NB4 (cell line): Measurements from ENCODE around the gene SVIL.

Source experiments
- MYC ChIP-seq: IDR thresholded peaks from 2 replicates; pipeline ENCODE4 v1.6.1; 2011; ENCODE audit warnings: low read depth, low read length
- POLR2A ChIP-seq: IDR thresholded peaks from 2 replicates; pipeline ENCODE4 v1.6.1; 2011; ENCODE audit warnings: mild to moderate bottlenecking; ENCODE audit not compliant: insufficient read length; ENCODE audit errors: extremely low read depth
- TF ChIP-seq, protein P1 (sequence below): IDR thresholded peaks from one replicate; pipeline ENCODE4 v1.5.1; 2012; ENCODE audit warnings: low read depth, low read length
- TF ChIP-seq, protein P2 (sequence below): IDR thresholded peaks from 2 replicates; pipeline ENCODE4 v1.6.1; 2011; ENCODE audit warnings: low read depth, low read length

DNA sequence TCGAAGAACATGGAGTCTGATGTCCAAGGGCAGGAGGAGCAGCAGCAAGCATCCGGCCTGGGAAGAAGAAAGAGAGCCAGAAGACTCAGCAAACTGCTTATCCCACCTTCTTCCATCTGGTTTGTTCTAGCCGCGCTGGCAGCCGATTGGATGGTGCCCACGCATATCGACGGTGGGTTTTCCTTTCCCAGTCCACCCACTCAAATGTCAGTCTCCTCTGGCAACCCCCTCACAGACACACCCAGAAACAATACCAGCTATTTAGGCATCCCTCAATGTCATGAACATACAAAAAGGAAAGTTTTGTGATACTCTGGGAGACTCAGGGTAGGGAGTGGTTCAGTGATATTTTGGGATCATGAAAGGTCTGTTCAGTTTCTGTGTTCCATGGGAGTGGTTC is 206.3 kb downstream of the SVIL start:
- no peak for TF ChIP-seq POLR2A
- TF ChIP-seq, protein P1, sequence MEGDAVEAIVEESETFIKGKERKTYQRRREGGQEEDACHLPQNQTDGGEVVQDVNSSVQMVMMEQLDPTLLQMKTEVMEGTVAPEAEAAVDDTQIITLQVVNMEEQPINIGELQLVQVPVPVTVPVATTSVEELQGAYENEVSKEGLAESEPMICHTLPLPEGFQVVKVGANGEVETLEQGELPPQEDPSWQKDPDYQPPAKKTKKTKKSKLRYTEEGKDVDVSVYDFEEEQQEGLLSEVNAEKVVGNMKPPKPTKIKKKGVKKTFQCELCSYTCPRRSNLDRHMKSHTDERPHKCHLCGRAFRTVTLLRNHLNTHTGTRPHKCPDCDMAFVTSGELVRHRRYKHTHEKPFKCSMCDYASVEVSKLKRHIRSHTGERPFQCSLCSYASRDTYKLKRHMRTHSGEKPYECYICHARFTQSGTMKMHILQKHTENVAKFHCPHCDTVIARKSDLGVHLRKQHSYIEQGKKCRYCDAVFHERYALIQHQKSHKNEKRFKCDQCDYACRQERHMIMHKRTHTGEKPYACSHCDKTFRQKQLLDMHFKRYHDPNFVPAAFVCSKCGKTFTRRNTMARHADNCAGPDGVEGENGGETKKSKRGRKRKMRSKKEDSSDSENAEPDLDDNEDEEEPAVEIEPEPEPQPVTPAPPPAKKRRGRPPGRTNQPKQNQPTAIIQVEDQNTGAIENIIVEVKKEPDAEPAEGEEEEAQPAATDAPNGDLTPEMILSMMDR: no peak
- TF ChIP-seq, protein P2, sequence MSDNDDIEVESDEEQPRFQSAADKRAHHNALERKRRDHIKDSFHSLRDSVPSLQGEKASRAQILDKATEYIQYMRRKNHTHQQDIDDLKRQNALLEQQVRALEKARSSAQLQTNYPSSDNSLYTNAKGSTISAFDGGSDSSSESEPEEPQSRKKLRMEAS: no peak
- no peak for TF ChIP-seq MYC
